Chondrocyte (in vitro differentiated cells): Measurements from ENCODE around the gene GBF1. TPM values are rescaled to one million over a fixed set of nuclear protein-coding genes. Genes with fewer than 3 reads are reported as not detected.

Experiments
- DNase-seq: peaks from one replicate; pipeline ENCODE4 v3.0.0; 2021; ENCODE audit warnings: mixed read lengths, low spot score
- H3K27ac Mint-ChIP-seq: one replicate; pipeline ENCODE4 v1.8.0; 2021; ENCODE audit warnings: mild to moderate bottlenecking, moderate library complexity, mixed read lengths; ENCODE audit not compliant: unreplicated experiment
- H3K27me3 Mint-ChIP-seq: 2 replicates; pipeline ENCODE4 v1.8.0; 2021; ENCODE audit warnings: low read depth, mixed read lengths
- H3K36me3 Mint-ChIP-seq: 2 replicates; pipeline ENCODE4 v1.8.0; 2021; ENCODE audit warnings: low read depth, mixed read lengths
- H3K4me1 Mint-ChIP-seq: 2 replicates; pipeline ENCODE4 v1.8.0; 2021; ENCODE audit warnings: low read depth, mild to moderate bottlenecking, mixed read lengths
- H3K4me3 Mint-ChIP-seq: one replicate; pipeline ENCODE4 v1.8.0; 2021; ENCODE audit warnings: mild to moderate bottlenecking, moderate library complexity, mixed read lengths; ENCODE audit not compliant: unreplicated experiment
- H3K9me3 Mint-ChIP-seq: 2 replicates; pipeline ENCODE4 v1.8.0; 2021; ENCODE audit warnings: low read depth, mixed read lengths
- total RNA-seq: library from RNA; stranded (reverse); gene quantifications from 3 replicates; pipeline ENCODE4 v1.2.1, GENCODE V29; 2021
- TF ChIP-seq, protein P1 (sequence below): fragments of 200-600 bp; sonication (generic); IDR thresholded peaks from 2 replicates; pipeline ENCODE4 v1.5.0; 2021; ENCODE audit warnings: antibody characterized with exemption, mild to moderate bottlenecking, moderate library complexity

GBF1 gene
- total RNA-seq, 1 donor from 2014 or later: 59.7 TPM

DNA sequence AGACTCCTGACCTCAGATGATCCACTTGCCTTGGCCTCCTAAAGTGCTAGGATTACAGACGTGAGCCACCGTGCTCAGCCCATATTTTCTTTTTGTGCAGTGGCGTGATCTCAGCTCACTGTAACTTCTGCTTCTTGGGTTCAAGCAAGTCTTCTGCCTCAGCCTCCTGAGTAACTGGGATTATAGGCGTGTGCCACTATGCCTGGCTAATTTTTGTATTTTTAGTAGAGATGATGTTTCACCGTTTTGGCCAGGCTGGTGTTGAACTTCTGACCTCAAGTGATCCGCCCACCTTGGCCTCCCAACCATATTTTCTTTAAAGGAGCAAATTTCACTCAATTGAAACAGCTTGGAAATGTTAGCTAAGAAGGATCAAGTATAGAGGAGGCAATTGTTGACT, 16.5 kb downstream of the GBF1 start:
- peak overlapping the region; percentile 1 for H3K27ac Mint-ChIP-seq
- H3K4me3 Mint-ChIP-seq: no peak overlapping the region
- peaks cover 16% of the 10 kb centered on the region for H3K36me3 Mint-ChIP-seq
- H3K4me1 Mint-ChIP-seq: peaks cover 41% of the 10 kb centered on the region
- no peaks in the 10 kb centered on the region for H3K27me3 Mint-ChIP-seq
- TF ChIP-seq, protein P1, sequence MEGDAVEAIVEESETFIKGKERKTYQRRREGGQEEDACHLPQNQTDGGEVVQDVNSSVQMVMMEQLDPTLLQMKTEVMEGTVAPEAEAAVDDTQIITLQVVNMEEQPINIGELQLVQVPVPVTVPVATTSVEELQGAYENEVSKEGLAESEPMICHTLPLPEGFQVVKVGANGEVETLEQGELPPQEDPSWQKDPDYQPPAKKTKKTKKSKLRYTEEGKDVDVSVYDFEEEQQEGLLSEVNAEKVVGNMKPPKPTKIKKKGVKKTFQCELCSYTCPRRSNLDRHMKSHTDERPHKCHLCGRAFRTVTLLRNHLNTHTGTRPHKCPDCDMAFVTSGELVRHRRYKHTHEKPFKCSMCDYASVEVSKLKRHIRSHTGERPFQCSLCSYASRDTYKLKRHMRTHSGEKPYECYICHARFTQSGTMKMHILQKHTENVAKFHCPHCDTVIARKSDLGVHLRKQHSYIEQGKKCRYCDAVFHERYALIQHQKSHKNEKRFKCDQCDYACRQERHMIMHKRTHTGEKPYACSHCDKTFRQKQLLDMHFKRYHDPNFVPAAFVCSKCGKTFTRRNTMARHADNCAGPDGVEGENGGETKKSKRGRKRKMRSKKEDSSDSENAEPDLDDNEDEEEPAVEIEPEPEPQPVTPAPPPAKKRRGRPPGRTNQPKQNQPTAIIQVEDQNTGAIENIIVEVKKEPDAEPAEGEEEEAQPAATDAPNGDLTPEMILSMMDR: no peak
- H3K9me3 Mint-ChIP-seq: no peaks in the 10 kb centered on the region
- DNase-seq: no peak

- Mint-ChIP-seq H3K36me3 (peaks cover 16% of the 10 kb centered on the region), H3K4me1 (peaks cover 52% of the 10 kb centered on the region), H3K27ac (peak overlapping the region; percentile 45), H3K4me3 (no peak overlapping the region), H3K27me3 (no peaks in the 10 kb centered on the region), H3K9me3 (no peaks in the 10 kb centered on the region)
- TF ChIP-seq, protein P1: no peak
- no peak for DNase-seq
Measured at GRCh38 chr10:102262744-102263370, 17.5 kb downstream of the GBF1 start.

DNA sequence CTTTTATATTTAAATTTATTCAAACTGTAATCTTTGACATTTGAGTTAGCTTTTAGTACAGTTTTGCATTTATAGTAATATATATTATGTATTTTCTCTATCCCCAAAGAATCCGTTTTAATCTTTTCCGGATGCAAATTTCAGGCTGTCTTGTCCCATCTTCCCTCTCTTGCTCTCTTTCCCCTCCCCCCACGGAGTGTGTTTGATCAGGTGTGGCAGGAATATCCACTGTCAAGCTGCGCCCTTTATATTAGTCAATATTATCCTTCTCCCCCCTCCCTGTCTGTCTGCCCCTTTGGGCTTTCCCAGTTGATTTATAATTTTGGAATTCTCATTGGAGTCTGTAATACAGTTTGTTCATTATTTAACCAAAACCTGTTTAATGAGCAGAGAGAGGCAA, 19.0 kb downstream of the GBF1 start:
- H3K9me3 Mint-ChIP-seq: no peaks in the 10 kb centered on the region
- H3K27ac Mint-ChIP-seq: no peak overlapping the region
- no peaks in the 10 kb centered on the region for H3K27me3 Mint-ChIP-seq
- TF ChIP-seq, protein P1: no peak
- H3K4me3 Mint-ChIP-seq: no peak overlapping the region
- H3K4me1 Mint-ChIP-seq: peaks cover 67% of the 10 kb centered on the region
- DNase-seq: no peak
- H3K36me3 Mint-ChIP-seq: peaks cover 18% of the 10 kb centered on the region

- H3K4me1 Mint-ChIP-seq: peaks cover 64% of the 10 kb centered on the region
- no peaks in the 10 kb centered on the region for H3K9me3 Mint-ChIP-seq
- H3K27me3 Mint-ChIP-seq: no peaks in the 10 kb centered on the region
- no peak overlapping the region for H3K4me3 Mint-ChIP-seq
- peak overlapping the region; percentile 70 for H3K27ac Mint-ChIP-seq
- TF ChIP-seq, protein P1: no peak
- DNase-seq: no peak
- peaks cover 12% of the 10 kb centered on the region for H3K36me3 Mint-ChIP-seq
Measured at GRCh38 chr10:102266670-102267069, 21.3 kb downstream of the GBF1 start.

DNA sequence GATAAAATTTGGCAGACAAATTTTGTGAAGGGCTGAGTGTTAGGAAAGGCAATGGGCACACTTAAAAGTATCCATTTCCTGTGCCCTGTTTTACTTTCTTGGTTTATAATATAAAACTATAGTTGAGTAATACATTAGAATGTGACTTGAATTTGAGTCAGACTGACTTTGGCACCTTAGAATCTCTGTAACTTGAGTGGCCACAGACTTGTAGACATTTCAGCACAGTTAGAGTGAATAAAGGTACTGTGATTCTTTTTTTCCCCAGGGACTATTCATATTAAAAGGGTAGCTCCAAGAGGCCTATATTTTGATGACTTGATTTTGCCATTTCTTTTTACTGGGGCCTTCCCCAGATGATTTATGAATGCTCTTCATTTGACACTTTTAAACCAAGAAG, 22.4 kb downstream of the GBF1 start:
- H3K36me3 Mint-ChIP-seq: peaks cover 5% of the 10 kb centered on the region

More for the DNA sequence above, 22.4 kb downstream of the GBF1 start:
- TF ChIP-seq, protein P1: no peak
- H3K27me3 Mint-ChIP-seq: no peaks in the 10 kb centered on the region
- DNase-seq: no peak
- H3K4me3 Mint-ChIP-seq: no peak overlapping the region
- peaks cover 53% of the 10 kb centered on the region for H3K4me1 Mint-ChIP-seq
- H3K27ac Mint-ChIP-seq: peak overlapping the region; percentile 83
- H3K9me3 Mint-ChIP-seq: no peaks in the 10 kb centered on the region
